Upper lobe of left lung (tissue), 4 donors: Measurements from ENCODE around the gene CHM.

Experiments
- POLR2AphosphoS5 ChIP-seq, 2 donors: sonication (generic); formaldehyde crosslinking; IDR thresholded peaks; one replicate each; pipeline ENCODE4 v1.5.1; 2017; ENCODE audit warnings: antibody characterized with exemption in 2 of 2
- TF ChIP-seq, protein P1 (sequence below), 6 experiments: fragments of 450-650 bp in 4 of 6; fragments of 200-600 bp in 2 of 6; sonication (generic) in 2 of 6; IDR thresholded peaks; one replicate each; pipeline ENCODE4 v1.5.1; 2016 to 2019; ENCODE audit warnings: antibody characterized with exemption in 6 of 6

DNA sequence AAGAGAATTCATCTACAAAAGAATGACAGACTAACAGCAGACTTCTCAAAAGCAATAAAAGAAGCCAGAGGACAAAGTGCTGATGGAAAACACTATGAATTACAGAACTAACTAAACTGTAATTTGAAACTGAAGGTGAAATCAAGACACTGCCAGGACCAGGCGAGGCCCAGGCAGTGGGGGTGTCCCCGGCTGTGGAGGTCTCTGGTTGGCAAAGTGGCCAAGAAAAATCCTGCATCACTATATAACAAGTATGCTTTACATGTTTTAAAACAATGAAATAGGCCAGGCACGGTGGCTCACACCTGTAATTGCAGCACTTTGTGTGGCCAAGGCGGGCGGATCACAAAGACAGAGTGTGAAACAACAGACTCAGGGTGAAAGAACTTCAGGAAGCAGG is 32.9 kb downstream of the CHM start:
- TF ChIP-seq, protein P1, sequence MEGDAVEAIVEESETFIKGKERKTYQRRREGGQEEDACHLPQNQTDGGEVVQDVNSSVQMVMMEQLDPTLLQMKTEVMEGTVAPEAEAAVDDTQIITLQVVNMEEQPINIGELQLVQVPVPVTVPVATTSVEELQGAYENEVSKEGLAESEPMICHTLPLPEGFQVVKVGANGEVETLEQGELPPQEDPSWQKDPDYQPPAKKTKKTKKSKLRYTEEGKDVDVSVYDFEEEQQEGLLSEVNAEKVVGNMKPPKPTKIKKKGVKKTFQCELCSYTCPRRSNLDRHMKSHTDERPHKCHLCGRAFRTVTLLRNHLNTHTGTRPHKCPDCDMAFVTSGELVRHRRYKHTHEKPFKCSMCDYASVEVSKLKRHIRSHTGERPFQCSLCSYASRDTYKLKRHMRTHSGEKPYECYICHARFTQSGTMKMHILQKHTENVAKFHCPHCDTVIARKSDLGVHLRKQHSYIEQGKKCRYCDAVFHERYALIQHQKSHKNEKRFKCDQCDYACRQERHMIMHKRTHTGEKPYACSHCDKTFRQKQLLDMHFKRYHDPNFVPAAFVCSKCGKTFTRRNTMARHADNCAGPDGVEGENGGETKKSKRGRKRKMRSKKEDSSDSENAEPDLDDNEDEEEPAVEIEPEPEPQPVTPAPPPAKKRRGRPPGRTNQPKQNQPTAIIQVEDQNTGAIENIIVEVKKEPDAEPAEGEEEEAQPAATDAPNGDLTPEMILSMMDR (IDR thresholded peaks at IDR 0.05) = no peak
- TF ChIP-seq POLR2AphosphoS5 (IDR thresholded peaks at IDR 0.05) = no peak
